Panc1 (cell line): ENCODE data around the gene CSN2.

Experiments used
- CTCF ChIP-seq: fragments of 450-650 bp; IDR thresholded peaks from 2 replicates; pipeline ENCODE4 v1.5.1; 2017; ENCODE audit warnings: mild to moderate bottlenecking
- POLR2AphosphoS5 ChIP-seq: IDR thresholded peaks from 2 replicates; pipeline ENCODE4 v1.6.1; 2012; ENCODE audit warnings: mild to moderate bottlenecking, low read depth, low read length, moderate library complexity
- REST ChIP-seq, 2 experiments: IDR thresholded peaks; 2 replicates each; pipeline ENCODE4 v1.6.1; 2011 to 2012; ENCODE audit warnings: low read depth in 2 of 2, control low read depth in 1 of 2, low read length in 1 of 2, mild to moderate bottlenecking in 1 of 2, moderate library complexity in 1 of 2; ENCODE audit not compliant: insufficient read depth in 1 of 2

- no peak for TF ChIP-seq CTCF
- TF ChIP-seq POLR2AphosphoS5: no peak
- TF ChIP-seq REST (IDR thresholded peaks at IDR 0.05; ENCODE audit: insufficient read depth in 1 of 2, low read depth in 2 of 2, low read length in 1 of 2): no peak
Measured at GRCh38 chr4:69910016-69910782, 55.3 kb downstream of the CSN2 start.
